A549 (cell line): ENCODE measurements around the gene SPTB. TPM values are rescaled to one million over a fixed set of nuclear protein-coding genes. Genes with fewer than 3 reads are reported as not detected.

Experiments used
- ATAC-seq, 2 experiments: fragments of 200-7000 bp in 1 of 2; fragments of >200 bp in 1 of 2; cut with Nextera tagmentation in 1 of 2; cut with Tn5 transposase in 1 of 2; 3 replicates each; pipeline versions ENCODE4 v1.8.0 to v1.9.1; 2018 to 2020; ENCODE audit warnings: mild to moderate bottlenecking in 1 of 2, moderate library complexity in 1 of 2
- CTCF ChIA-PET: fragments of 300-600 bp; sonication (Branson Sonifier 250); formaldehyde crosslinking; extraction: SDS; loops from one replicate; lab custom pipeline; 2021; ENCODE audit warnings: antibody characterized with exemption, inconsistent platforms; lab: Yijun Ruan, JAX
- POLR2A ChIA-PET: fragments of 350-600 bp; formaldehyde crosslinking; extraction: SDS; loops from one replicate; lab custom pipeline; 2021; ENCODE audit warnings: antibody characterized with exemption, inconsistent platforms; lab: Yijun Ruan, JAX
- DNase-seq, 2 experiments: peaks; one replicate each; pipeline versions ENCODE4 v3.0.0 to v3.0.0-alpha.2; 2011 to 2016; ENCODE audit warnings: low read depth in 1 of 2, low spot score in 1 of 2
- FAIRE-seq: peaks from 2 replicates; lab custom pipeline; 2011; peaks lifted over from hg19 to GRCh38; lab: Jason Lieb, UNC
- H3K27ac ChIP-seq, 2 experiments: fragments of >200 bp; sonication (Bioruptor Twin); formaldehyde crosslinking; 3 replicates each; pipeline ENCODE4 v1.5.1; 2016 to 2017
- H3K4me1 ChIP-seq: fragments of >200 bp; sonication (Bioruptor Twin); formaldehyde crosslinking; 3 replicates; pipeline ENCODE4 v1.6.1; 2016
- H3K4me2 ChIP-seq: fragments of >200 bp; sonication (Bioruptor Twin); formaldehyde crosslinking; 3 replicates; pipeline ENCODE4 v1.6.1; 2016
- H3K4me3 ChIP-seq: fragments of >200 bp; sonication (Bioruptor Twin); formaldehyde crosslinking; 3 replicates; pipeline ENCODE4 v1.5.1; 2016
- H3K9me3 ChIP-seq: fragments of >200 bp; sonication (Bioruptor Twin); formaldehyde crosslinking; 3 replicates; pipeline ENCODE4 v1.6.1; 2016
- ATOH8 ChIP-seq: fragments of 250-450 bp; sonication (Bioruptor Pico); IDR thresholded peaks from 2 replicates; pipeline ENCODE4 v1.5.0; 2020; ENCODE audit warnings: low read depth, mild to moderate bottlenecking, moderate library complexity
- BCL3 ChIP-seq: fragments of >200 bp; sonication (Bioruptor Twin); formaldehyde crosslinking; IDR thresholded peaks from 3 replicates; pipeline ENCODE4 v1.6.1; 2016
- BHLHE40 ChIP-seq: IDR thresholded peaks from 2 replicates; pipeline ENCODE4 v1.6.1; 2012; ENCODE audit warnings: low read depth, low read length, inconsistent platforms
- CBX8 ChIP-seq: fragments of 200-600 bp; sonication (generic); IDR thresholded peaks from 2 replicates; pipeline ENCODE4 v1.6.1; 2016
- CHD4 ChIP-seq: fragments of 200-600 bp; sonication (generic); IDR thresholded peaks from 2 replicates; pipeline ENCODE4 v1.6.1; 2016; ENCODE audit warnings: antibody characterized with exemption, mild to moderate bottlenecking, borderline replicate concordance
- EP300 ChIP-seq, 2 experiments: fragments of >200 bp; sonication (Bioruptor Twin); formaldehyde crosslinking; IDR thresholded peaks; 2 replicates in 1 of 2; 3 replicates in 1 of 2; pipeline ENCODE4 v1.6.1; 2016 to 2017
- ESRRA ChIP-seq: fragments of 150-350 bp; IDR thresholded peaks from 2 replicates; pipeline ENCODE4 v1.6.1; 2014; ENCODE audit warnings: mild to moderate bottlenecking, low read length, borderline replicate concordance
- FOSL2 ChIP-seq, 2 experiments: fragments of 450-650 bp in 1 of 2; fragments of >200 bp in 1 of 2; sonication (Bioruptor Twin) in 1 of 2; formaldehyde crosslinking; IDR thresholded peaks; 2 replicates each; pipeline versions ENCODE4 v1.5.0 to v1.6.1; 2016 to 2020; ENCODE audit warnings: mild to moderate bottlenecking in 1 of 2, moderate library complexity in 1 of 2
- GATA3 ChIP-seq: IDR thresholded peaks from 2 replicates; pipeline ENCODE4 v1.6.1; 2012; ENCODE audit warnings: borderline replicate concordance
- HES2 ChIP-seq: fragments of >200 bp; sonication (Bioruptor Twin); formaldehyde crosslinking; IDR thresholded peaks from 2 replicates; pipeline ENCODE4 v1.6.1; 2016
- HEYL ChIP-seq: fragments of 250-450 bp; sonication (Bioruptor Pico); IDR thresholded peaks from 2 replicates; pipeline ENCODE4 v1.8.0; 2021; ENCODE audit warnings: mild to moderate bottlenecking, moderate library complexity
- HOXA7 ChIP-seq: fragments of 250-450 bp; sonication (Bioruptor Pico); IDR thresholded peaks from 2 replicates; pipeline ENCODE4 v1.5.0; 2020; ENCODE audit warnings: mild to moderate bottlenecking, moderate library complexity
- HOXB5 ChIP-seq: fragments of 250-450 bp; sonication (Bioruptor Pico); IDR thresholded peaks from 2 replicates; pipeline ENCODE4 v1.5.0; 2020; ENCODE audit warnings: mild to moderate bottlenecking, moderate library complexity
- JUN ChIP-seq, 2 experiments: fragments of >200 bp; sonication (Bioruptor Twin); formaldehyde crosslinking; IDR thresholded peaks; 2 replicates in 1 of 2; 3 replicates in 1 of 2; pipeline ENCODE4 v1.6.1; 2016 to 2017
- JUNB ChIP-seq: fragments of >200 bp; sonication (Bioruptor Twin); formaldehyde crosslinking; IDR thresholded peaks from 2 replicates; pipeline ENCODE4 v1.6.1; 2016
- KDM1A ChIP-seq: fragments of 200-600 bp; sonication (generic); IDR thresholded peaks from 2 replicates; pipeline ENCODE4 v1.6.1; 2016; ENCODE audit warnings: low read depth, mild to moderate bottlenecking
- MAZ ChIP-seq: fragments of 150-350 bp; IDR thresholded peaks from 2 replicates; pipeline ENCODE4 v1.6.1; 2014; ENCODE audit warnings: antibody characterized with exemption, low read depth, low read length, borderline replicate concordance
- NFE2L2 ChIP-seq: fragments of 150-350 bp; conservative IDR thresholded peaks from 2 replicates; pipeline ENCODE4 v1.6.1; 2014; ENCODE audit warnings: low read length
- POLR2A ChIP-seq: IDR thresholded peaks from 2 replicates; pipeline ENCODE4 v1.6.1; 2012; ENCODE audit warnings: mild to moderate bottlenecking, low read length
- POLR2AphosphoS2 ChIP-seq: conservative IDR thresholded peaks from 2 replicates; pipeline ENCODE4 v1.6.1; 2012; ENCODE audit warnings: low read length, improper control_type of control experiment, inconsistent platforms
- RAD21 ChIP-seq, 2 experiments: fragments of >200 bp in 1 of 2; sonication (Bioruptor Twin) in 1 of 2; formaldehyde crosslinking in 1 of 2; IDR thresholded peaks in 1 of 2; conservative IDR thresholded peaks in 1 of 2; 2 replicates in 1 of 2; 3 replicates in 1 of 2; pipeline ENCODE4 v1.6.1; 2012 to 2018; ENCODE audit warnings: inconsistent platforms in 1 of 2
- RARB ChIP-seq: fragments of 250-450 bp; sonication (Bioruptor Pico); IDR thresholded peaks from 2 replicates; pipeline ENCODE4 v1.8.0; 2021; ENCODE audit warnings: mild to moderate bottlenecking, moderate library complexity
- RCOR1 ChIP-seq: fragments of 150-350 bp; IDR thresholded peaks from 2 replicates; pipeline ENCODE4 v1.6.1; 2014; ENCODE audit warnings: antibody characterized with exemption, low read length, low read depth
- REST ChIP-seq: fragments of 200-600 bp; sonication (generic); IDR thresholded peaks from 2 replicates; pipeline ENCODE4 v1.6.1; 2016; ENCODE audit warnings: antibody characterized with exemption, mild to moderate bottlenecking, moderate library complexity
- RFX5 ChIP-seq: fragments of 450-650 bp; IDR thresholded peaks from 2 replicates; pipeline ENCODE4 v1.7.1; 2014; ENCODE audit warnings: antibody characterized with exemption, mild to moderate bottlenecking, moderate library complexity
- SMC3 ChIP-seq: fragments of >200 bp; sonication (Bioruptor Twin); formaldehyde crosslinking; IDR thresholded peaks from 3 replicates; pipeline ENCODE4 v1.6.1; 2018; ENCODE audit warnings: inconsistent platforms
- TFCP2L1 ChIP-seq: fragments of 250-450 bp; sonication (Bioruptor Pico); IDR thresholded peaks from 2 replicates; pipeline ENCODE4 v1.5.0; 2021; ENCODE audit warnings: mild to moderate bottlenecking
- TP53 ChIP-seq: fragments of 250-450 bp; sonication (Bioruptor Pico); IDR thresholded peaks from 2 replicates; pipeline ENCODE4 v1.5.0; 2021; ENCODE audit warnings: mild to moderate bottlenecking, moderate library complexity
- ZSCAN20 ChIP-seq: fragments of 250-450 bp; sonication (Bioruptor Pico); IDR thresholded peaks from 2 replicates; pipeline ENCODE4 v1.8.0; 2022; ENCODE audit warnings: mild to moderate bottlenecking, moderate library complexity
- WGBS: methylation state at CpG from one replicate; pipeline ENCODE4 v1.1.6; 2017; ENCODE audit errors: missing lambda C conversion rate; 5-methylcytosine and 5-hydroxymethylcytosine counted together
- polyA plus RNA-seq, 4 experiments: library from polyadenylated mRNA; depleted of rRNA in 3 of 4; stranded (reverse); fragments of >200 nt; fragmentation: RNase III in 1 of 4; extraction: RNeasy Plus Mini Kit Qiagen cat#74134 plus additional on column Dnase treatment in 1 of 4; gene quantifications; 2 replicates in 3 of 4; 3 replicates in 1 of 4; pipeline ENCODE4 v1.2.3, GENCODE V29; 2011 to 2017

SPTB gene
- polyA plus RNA-seq, 2 of the 4 experiments (the other 2 are of a cell fraction) = 0.27 to 2.1 TPM

- POLR2A ChIA-PET = no interaction called here
- 77% methylated on average over 16 of the region's 16 CpGs for WGBS
- TF ChIP-seq JUNB (no peak), ZSCAN20 (CRISPR knock-in tag) (no peak), RARB (CRISPR knock-in tag) (no peak), HOXB5 (CRISPR knock-in tag) (no peak), FOSL2 (IDR thresholded peaks at IDR 0.05) (no peak), FOSL2 (CRISPR knock-in tag; IDR thresholded peaks at IDR 0.05) (no peak), BCL3 (no peak), NFE2L2 (no peak), ESRRA (no peak), MAZ (no peak), GATA3 (no peak), RCOR1 (no peak), RFX5 (no peak), RAD21 (conservative IDR thresholded peaks at IDR 0.05 in 1 of 2, IDR thresholded peaks at IDR 0.05 in 1 of 2) (no peak), TP53 (CRISPR knock-in tag) (no peak), HES2 (no peak), CBX8 (no peak)
- FAIRE-seq = no peak
- Histone ChIP-seq H3K4me1 (no peaks in the 10 kb centered on the region), H3K27ac (no peak overlapping the region), H3K4me2 (no peak overlapping the region), H3K9me3 (no peaks in the 10 kb centered on the region), H3K4me3 (no peak overlapping the region)
- DNase-seq = no peak
- ATAC-seq = no peak
- CTCF ChIA-PET = interaction anchor here (0.5 to 12.5 kb wide), 10 partner anchors 9 to 344 kb away, joined by 3 to 102 read pairs (median 16); partner anchors contain the start of gene PLEKHG3
Measured at GRCh38 chr14:64774272-64774671, 105.4 kb downstream of the SPTB start.

GRCh38 chr14:64773577-64773976, 106.1 kb downstream of the SPTB start:
- DNase-seq = no peak
- H3K9me3 ChIP-seq = no peaks in the 10 kb centered on the region
- no peaks in the 10 kb centered on the region for H3K4me1 ChIP-seq
- H3K4me3 ChIP-seq = no peak overlapping the region
- no peak for FAIRE-seq
- 79% methylated on average over 3 of the region's 3 CpGs for WGBS
- no peak overlapping the region for H3K27ac ChIP-seq
- no peak overlapping the region for H3K4me2 ChIP-seq
- POLR2A ChIA-PET = no interaction called here
- no peak for ATAC-seq
- TF ChIP-seq ATOH8 (CRISPR knock-in tag) (no peak), POLR2AphosphoS2 (no peak), EP300 (IDR thresholded peaks at IDR 0.05) (no peak), HES2 (no peak), SMC3 (no peak), HEYL (no peak), KDM1A (no peak), ZSCAN20 (CRISPR knock-in tag) (no peak)
- CTCF ChIA-PET = interaction anchor here (0.5 to 12.5 kb wide), 11 partner anchors 9 to 344 kb away, joined by 3 to 102 read pairs (median 5); no protein-coding TSS in a partner anchor

- no peak for ATAC-seq
- POLR2A ChIA-PET = no interaction called here
- Histone ChIP-seq H3K4me2 (no peak overlapping the region), H3K27ac (no peak overlapping the region), H3K9me3 (no peaks in the 10 kb centered on the region), H3K4me1 (no peaks in the 10 kb centered on the region), H3K4me3 (no peak overlapping the region)
- no peak for DNase-seq
- WGBS = 88% methylated on average over 18 of the region's 18 CpGs
- no peak for FAIRE-seq
- CTCF ChIA-PET = interaction anchor here (0.7 to 12.5 kb wide), 16 partner anchors 8 to 343 kb away, joined by 3 to 102 read pairs (median 5); no protein-coding TSS in a partner anchor
- TF ChIP-seq GATA3 (no peak), POLR2AphosphoS2 (no peak), RARB (CRISPR knock-in tag) (no peak), REST (no peak), POLR2A (no peak), JUN (IDR thresholded peaks at IDR 0.05) (no peak), SMC3 (no peak), ZSCAN20 (CRISPR knock-in tag) (no peak), CHD4 (no peak), BHLHE40 (no peak), TFCP2L1 (CRISPR knock-in tag) (no peak), HOXA7 (CRISPR knock-in tag) (no peak), ATOH8 (CRISPR knock-in tag) (no peak)
Measured at GRCh38 chr14:64773046-64773445, 106.7 kb downstream of the SPTB start.
